ENCODE measurements around the gene ABCC4.

Gene ABCC4

GRCh38 chr13:95258098-95258497 lies 43.2 kb downstream of the ABCC4 start:
- no peak for DNase-seq

- peak in 1 of 2 experiments; percentile 0 for DNase-seq
Measured at GRCh38 chr13:95256091-95256490, 45.2 kb downstream of the ABCC4 start.

GRCh38 chr13:95255072-95255732 lies 46.0 kb downstream of the ABCC4 start:
- no peak for DNase-seq

- no peak for DNase-seq
Measured at GRCh38 chr13:95254339-95254738, 46.9 kb downstream of the ABCC4 start.

- DNase-seq: no peak
Measured at GRCh38 chr13:95253033-95253432, 48.2 kb downstream of the ABCC4 start.

- DNase-seq: no peak
Measured at GRCh38 chr13:95251641-95252040, 49.6 kb downstream of the ABCC4 start.

GRCh38 chr13:95250961-95251360 lies 50.3 kb downstream of the ABCC4 start:
- no peak for DNase-seq

GRCh38 chr13:95248953-95249352 lies 52.3 kb downstream of the ABCC4 start:
- no peak for DNase-seq

- no peak for DNase-seq
Measured at GRCh38 chr13:95247852-95248251, 53.4 kb downstream of the ABCC4 start.

GRCh38 chr13:95247171-95247570 lies 54.1 kb downstream of the ABCC4 start:
- DNase-seq: no peak

- no peak for DNase-seq
Measured at GRCh38 chr13:95246292-95247082, 54.8 kb downstream of the ABCC4 start.

- no peak for DNase-seq
Measured at GRCh38 chr13:95245071-95245470, 56.2 kb downstream of the ABCC4 start.

- DNase-seq: no peak
Measured at GRCh38 chr13:95243207-95243606, 58.0 kb downstream of the ABCC4 start.

GRCh38 chr13:95241321-95241720 lies 59.9 kb downstream of the ABCC4 start:
- DNase-seq: no peak

- DNase-seq: no peak
Measured at GRCh38 chr13:95239283-95239682, 62.0 kb downstream of the ABCC4 start.

- no peak for DNase-seq
Measured at GRCh38 chr13:95237310-95237870, 63.9 kb downstream of the ABCC4 start.

GRCh38 chr13:95236774-95237173 lies 64.5 kb downstream of the ABCC4 start:
- no peak for DNase-seq

GRCh38 chr13:95235974-95236373 lies 65.3 kb downstream of the ABCC4 start:
- DNase-seq: no peak

GRCh38 chr13:95235199-95235756 lies 66.0 kb downstream of the ABCC4 start:
- no peak for DNase-seq

GRCh38 chr13:95234242-95234641 lies 67.0 kb downstream of the ABCC4 start:
- DNase-seq: no peak

- no peak for DNase-seq
Measured at GRCh38 chr13:95233026-95233635, 68.1 kb downstream of the ABCC4 start.

GRCh38 chr13:95231393-95231792 lies 69.9 kb downstream of the ABCC4 start:
- DNase-seq: no peak

GRCh38 chr13:95229855-95230254 lies 71.4 kb downstream of the ABCC4 start:
- no peak for DNase-seq

Data from NCI-H446 (cell line).